Transverse colon (tissue), 4 donors: ENCODE data around the gene RHEX.

Experiments
- CTCF ChIP-seq, 5 experiments: fragments of 200-600 bp in 3 of 5; fragments of 450-650 bp in 2 of 5; sonication (generic) in 3 of 5; IDR thresholded peaks; 1 replicate in 2 of 5; 2 replicates in 3 of 5; pipeline ENCODE4 v1.5.1; 2016 to 2017; ENCODE audit warnings: antibody characterized with exemption in 5 of 5, inconsistent platforms in 3 of 5, mild to moderate bottlenecking in 2 of 5, moderate library complexity in 1 of 5
- EP300 ChIP-seq: sonication (generic); formaldehyde crosslinking; IDR thresholded peaks from one replicate; pipeline ENCODE4 v1.6.1; 2017; ENCODE audit warnings: antibody characterized with exemption, low read depth
- POLR2A ChIP-seq: fragments of 450-650 bp; IDR thresholded peaks from one replicate; pipeline ENCODE4 v1.6.1; 2016; ENCODE audit warnings: antibody characterized with exemption, mild to moderate bottlenecking, moderate library complexity
- POLR2AphosphoS5 ChIP-seq, 3 donors: sonication (generic); formaldehyde crosslinking; IDR thresholded peaks; one replicate each; pipeline ENCODE4 v1.6.1; 2016; ENCODE audit warnings: antibody characterized with exemption in 3 of 3

DNA sequence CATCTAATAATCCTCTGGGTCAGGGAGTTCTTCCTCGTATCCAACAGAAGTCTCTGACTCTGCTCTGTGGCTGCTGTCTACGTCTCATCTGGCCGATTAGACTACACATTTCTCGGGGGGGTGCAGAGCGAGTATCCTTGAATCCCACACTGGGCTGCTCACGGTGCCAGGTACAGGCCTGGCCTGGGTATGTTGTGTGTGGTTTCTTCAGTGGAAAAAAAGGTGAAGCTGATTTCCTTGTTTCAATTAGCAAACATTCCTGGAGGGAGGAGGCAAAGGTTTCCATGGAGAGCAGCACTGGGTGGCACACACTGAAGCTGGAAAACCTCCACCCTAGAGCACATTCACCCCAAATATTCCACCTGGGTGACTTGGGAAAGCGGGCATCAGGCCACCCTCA, 47.7 kb upstream of the RHEX start:
- TF ChIP-seq CTCF (IDR thresholded peaks at IDR 0.05), result no peak
- TF ChIP-seq POLR2AphosphoS5 (IDR thresholded peaks at IDR 0.05), result no peak
- TF ChIP-seq POLR2A, result no peak
- no peak for TF ChIP-seq EP300
